OCI-LY3 (cell line): ENCODE data around the gene RHBDL3.

Experiments used
- H2AFZ ChIP-seq: fragments of 200-600, 300-600 bp; shearing (Covaris generic); 2 replicates; pipeline ENCODE4 v1.6.0; 2014; ENCODE audit warnings: antibody characterized with exemption, low read depth, low read length
- H3K27ac ChIP-seq: fragments of 200-600, 300-600 bp; sonication (generic); 2 replicates; pipeline ENCODE4 v1.5.1; 2014; ENCODE audit warnings: mild to moderate bottlenecking, low read length, moderate library complexity, mixed read lengths
- H3K27me3 ChIP-seq: fragments of 200-600, 300-600 bp; sonication (generic); 2 replicates; pipeline ENCODE4 v1.6.1; 2014; ENCODE audit warnings: low read depth, low read length, mixed read lengths
- H3K36me3 ChIP-seq: fragments of 200-600, 300-600 bp; sonication (generic); replicated peaks from 2 replicates; pipeline ENCODE3; 2014; ENCODE audit warnings: low read depth, low read length, mixed read lengths
- H3K4me1 ChIP-seq: fragments of 300-600, 200-600 bp; sonication (generic); 2 replicates; pipeline ENCODE4 v1.6.1; 2014; ENCODE audit warnings: low read length, mixed read lengths
- H3K4me2 ChIP-seq: fragments of 200-600, 300-600 bp; sonication (generic); 2 replicates; pipeline ENCODE4 v1.6.1; 2014; ENCODE audit warnings: low read length, mixed read lengths
- H3K4me3 ChIP-seq: fragments of 300-600, 200-600 bp; sonication (generic); 2 replicates; pipeline ENCODE4 v1.5.1; 2014; ENCODE audit warnings: antibody characterized with exemption, mild to moderate bottlenecking, low read length, moderate library complexity
- H3K79me2 ChIP-seq: fragments of 300-600, 200-600 bp; shearing (Covaris generic); 2 replicates; pipeline ENCODE4 v1.6.1; 2014; ENCODE audit warnings: mild to moderate bottlenecking, low read length, mixed read lengths
- H3K9ac ChIP-seq: fragments of 300-600, 200-600 bp; shearing (Covaris generic); 2 replicates; pipeline ENCODE4 v1.6.0; 2014; ENCODE audit warnings: mild to moderate bottlenecking, low read length, moderate library complexity
- H3K9me3 ChIP-seq: fragments of 200-600, 300-600 bp; shearing (Covaris generic); 2 replicates; pipeline ENCODE4 v1.6.1; 2014; ENCODE audit warnings: low read length, mixed read lengths; ENCODE audit not compliant: insufficient read depth
- H4K20me1 ChIP-seq: fragments of 200-600, 300-600 bp; sonication (generic); 2 replicates; pipeline ENCODE4 v1.6.1; 2016; ENCODE audit warnings: low read length, mixed read lengths; ENCODE audit not compliant: insufficient read depth
- EZH2phosphoT487 ChIP-seq: fragments of 200-600 bp; shearing (Covaris generic); IDR thresholded peaks from 2 replicates; pipeline ENCODE4 v1.6.1; 2018; ENCODE audit warnings: antibody characterized with exemption, mixed run types, low read depth
- TF ChIP-seq, protein P1 (sequence below): fragments of 200-600, 300-600 bp; sonication (generic); IDR thresholded peaks from 2 replicates; pipeline ENCODE4 v1.5.1; 2014; ENCODE audit warnings: antibody characterized with exemption, low read length, low read depth

RHBDL3 gene

DNA sequence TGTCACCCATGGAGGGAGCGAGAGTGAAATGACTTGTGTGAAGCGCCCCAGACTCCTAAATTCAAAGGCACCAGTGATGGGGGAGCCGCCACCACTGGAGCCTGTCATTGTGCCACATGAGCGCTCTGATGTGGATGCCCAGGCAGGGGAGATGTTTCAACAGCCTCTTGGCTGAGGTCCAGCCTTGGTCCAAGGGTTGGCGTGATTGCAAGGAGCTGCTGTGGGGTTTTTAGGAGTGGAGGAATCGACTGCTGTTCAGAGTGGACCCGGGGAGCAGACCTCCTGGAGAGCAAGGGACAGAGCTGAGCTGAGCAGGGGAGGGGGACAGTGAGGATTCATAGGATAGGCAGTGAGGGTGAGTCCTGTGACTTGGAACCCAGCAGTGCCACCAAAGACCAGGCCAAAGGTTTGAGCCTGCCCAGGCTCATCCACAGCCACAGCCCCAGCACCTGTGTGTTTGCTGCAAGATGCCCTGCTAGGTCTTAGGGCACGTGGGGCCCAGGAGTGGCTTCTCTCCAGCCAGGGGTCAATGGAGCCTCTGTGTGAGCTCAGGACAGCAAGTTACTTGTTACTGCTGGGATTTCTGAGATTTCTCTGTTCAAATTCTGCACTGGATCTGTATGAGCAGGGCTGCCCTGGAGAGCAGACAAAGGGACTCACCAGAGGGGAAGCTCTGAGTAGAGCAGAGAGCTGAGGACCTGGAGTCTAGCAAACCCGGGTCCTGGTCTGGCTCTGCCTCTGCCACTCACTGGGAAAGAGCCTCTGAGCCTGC, 20.3 kb downstream of the RHBDL3 start:
- no peaks in the 10 kb centered on the region for H3K79me2 ChIP-seq
- H3K4me3 ChIP-seq: no peak overlapping the region
- no peak overlapping the region for H2AFZ ChIP-seq
- H3K27ac ChIP-seq: no peak overlapping the region
- no peaks in the 10 kb centered on the region for H3K36me3 ChIP-seq
- peaks cover 73% of the 10 kb centered on the region for H3K27me3 ChIP-seq
- H3K4me2 ChIP-seq: no peak overlapping the region
- TF ChIP-seq, protein P1, sequence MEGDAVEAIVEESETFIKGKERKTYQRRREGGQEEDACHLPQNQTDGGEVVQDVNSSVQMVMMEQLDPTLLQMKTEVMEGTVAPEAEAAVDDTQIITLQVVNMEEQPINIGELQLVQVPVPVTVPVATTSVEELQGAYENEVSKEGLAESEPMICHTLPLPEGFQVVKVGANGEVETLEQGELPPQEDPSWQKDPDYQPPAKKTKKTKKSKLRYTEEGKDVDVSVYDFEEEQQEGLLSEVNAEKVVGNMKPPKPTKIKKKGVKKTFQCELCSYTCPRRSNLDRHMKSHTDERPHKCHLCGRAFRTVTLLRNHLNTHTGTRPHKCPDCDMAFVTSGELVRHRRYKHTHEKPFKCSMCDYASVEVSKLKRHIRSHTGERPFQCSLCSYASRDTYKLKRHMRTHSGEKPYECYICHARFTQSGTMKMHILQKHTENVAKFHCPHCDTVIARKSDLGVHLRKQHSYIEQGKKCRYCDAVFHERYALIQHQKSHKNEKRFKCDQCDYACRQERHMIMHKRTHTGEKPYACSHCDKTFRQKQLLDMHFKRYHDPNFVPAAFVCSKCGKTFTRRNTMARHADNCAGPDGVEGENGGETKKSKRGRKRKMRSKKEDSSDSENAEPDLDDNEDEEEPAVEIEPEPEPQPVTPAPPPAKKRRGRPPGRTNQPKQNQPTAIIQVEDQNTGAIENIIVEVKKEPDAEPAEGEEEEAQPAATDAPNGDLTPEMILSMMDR: no peak
- TF ChIP-seq EZH2phosphoT487: no peak
- no peaks in the 10 kb centered on the region for H3K9me3 ChIP-seq
- H3K9ac ChIP-seq: no peak overlapping the region
- H4K20me1 ChIP-seq: no peaks in the 10 kb centered on the region; the same call in 1 of the 2 replicates
- H3K4me1 ChIP-seq: no peaks in the 10 kb centered on the region

- TF ChIP-seq EZH2phosphoT487: no peak
- TF ChIP-seq, protein P1: no peak
- no peak overlapping the region for H3K4me3 ChIP-seq
- H3K9me3 ChIP-seq: no peaks in the 10 kb centered on the region
- peaks cover 76% of the 10 kb centered on the region for H3K27me3 ChIP-seq
- no peak overlapping the region for H3K4me2 ChIP-seq
- no peak overlapping the region for H2AFZ ChIP-seq
- no peaks in the 10 kb centered on the region for H3K79me2 ChIP-seq
- no peaks in the 10 kb centered on the region; the same call in 1 of the 2 replicates for H4K20me1 ChIP-seq
- H3K4me1 ChIP-seq: no peaks in the 10 kb centered on the region
- H3K36me3 ChIP-seq: no peaks in the 10 kb centered on the region
- H3K9ac ChIP-seq: no peak overlapping the region
- H3K27ac ChIP-seq: no peak overlapping the region
Observed at GRCh38 chr17:32286518-32286900, 20.9 kb downstream of the RHBDL3 start.

GRCh38 chr17:32287804-32288511, 22.3 kb downstream of the RHBDL3 start:
- Histone ChIP-seq H3K79me2 (no peaks in the 10 kb centered on the region), H3K4me1 (peaks cover 7% of the 10 kb centered on the region), H3K4me2 (no peak overlapping the region), H3K27me3 (peaks cover 76% of the 10 kb centered on the region), H2AFZ (no peak overlapping the region), H3K4me3 (no peak overlapping the region), H3K9me3 (no peaks in the 10 kb centered on the region), H3K9ac (no peak overlapping the region), H3K36me3 (no peaks in the 10 kb centered on the region), H4K20me1 (no peaks in the 10 kb centered on the region; the same call in 1 of the 2 replicates), H3K27ac (no peak overlapping the region)
- TF ChIP-seq, protein P1: no peak
- TF ChIP-seq EZH2phosphoT487: no peak

- H3K4me3 ChIP-seq: no peak overlapping the region
- H3K9me3 ChIP-seq: no peaks in the 10 kb centered on the region
- peaks cover 13% of the 10 kb centered on the region for H3K4me1 ChIP-seq
- H4K20me1 ChIP-seq: no peaks in the 10 kb centered on the region; the same call in 1 of the 2 replicates
- H2AFZ ChIP-seq: no peak overlapping the region
- no peak overlapping the region for H3K4me2 ChIP-seq
- H3K9ac ChIP-seq: no peak overlapping the region
- TF ChIP-seq, protein P1: no peak
- TF ChIP-seq EZH2phosphoT487: no peak
- H3K79me2 ChIP-seq: no peaks in the 10 kb centered on the region
- no peaks in the 10 kb centered on the region for H3K36me3 ChIP-seq
- H3K27ac ChIP-seq: no peak overlapping the region
- H3K27me3 ChIP-seq: peaks cover 77% of the 10 kb centered on the region
Observed at GRCh38 chr17:32288615-32289014, 23.0 kb downstream of the RHBDL3 start.
